SIG-M5 treated with dmso at 0.1 percent for 504 hours (cell line): ENCODE data around the gene NFIA.

Source experiments
- DNase-seq: peaks from one replicate; lab custom pipeline; 2025; ENCODE audit not compliant: unreplicated experiment; lab: John Stamatoyannopoulos, UW

Gene NFIA

DNA sequence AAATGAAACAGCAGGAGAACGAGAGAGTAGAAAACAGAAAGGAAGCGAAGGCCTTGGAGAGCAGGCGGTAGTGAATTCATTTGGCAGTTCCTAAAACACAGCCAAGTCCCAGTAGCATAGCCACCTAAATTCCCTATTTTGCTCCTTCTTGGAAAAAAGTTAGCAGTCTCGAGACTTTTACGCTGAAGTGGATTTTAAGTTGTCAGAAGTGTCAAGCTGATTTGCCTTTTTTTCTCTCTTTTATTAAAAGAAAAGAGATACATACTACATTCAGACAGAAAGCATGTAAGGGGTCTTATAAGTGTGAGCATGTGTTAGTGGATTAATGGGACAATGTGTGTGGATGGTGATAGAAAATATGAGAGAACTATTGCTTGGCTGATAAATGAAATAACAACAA lies 19.2 kb downstream of the NFIA start:
- no peak for DNase-seq

DNA sequence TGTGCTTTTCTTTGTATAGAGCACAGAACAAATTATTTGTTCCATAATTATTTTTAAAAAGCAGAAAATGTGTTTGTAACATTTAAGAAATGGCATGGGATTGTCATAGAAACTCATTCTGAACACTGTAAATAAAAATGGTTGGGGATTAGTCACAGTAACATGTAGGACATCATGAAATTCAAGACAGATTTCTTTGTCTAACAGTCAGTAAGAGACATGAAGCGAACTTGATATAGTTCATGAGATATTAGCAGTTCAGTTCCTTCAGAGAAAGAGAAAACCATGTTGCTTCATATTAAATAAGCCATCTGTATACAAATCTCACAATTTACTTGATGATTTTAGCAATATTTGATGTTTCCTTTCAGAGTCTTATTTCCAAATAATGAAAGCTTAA lies 19.7 kb downstream of the NFIA start:
- no peak for DNase-seq

DNA sequence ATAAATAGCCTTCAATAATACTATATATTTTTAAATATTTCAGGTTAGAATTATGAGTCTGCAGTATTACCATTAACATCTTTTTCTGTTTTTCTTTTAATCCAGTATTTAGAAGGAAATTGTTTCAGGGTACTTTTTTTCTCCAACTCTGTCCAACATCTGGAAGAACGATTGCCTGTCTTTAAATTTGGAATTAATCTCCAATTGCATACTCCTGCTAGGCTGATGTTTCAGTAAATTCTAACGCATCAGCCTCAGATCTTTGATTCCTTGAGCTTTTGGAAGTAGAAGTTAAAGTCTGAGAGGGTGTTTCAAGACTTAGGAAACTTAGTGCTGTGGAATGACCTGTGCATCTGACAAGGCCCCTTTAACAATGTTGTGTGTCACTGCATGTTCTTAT lies 20.3 kb downstream of the NFIA start:
- no peak for DNase-seq

DNA sequence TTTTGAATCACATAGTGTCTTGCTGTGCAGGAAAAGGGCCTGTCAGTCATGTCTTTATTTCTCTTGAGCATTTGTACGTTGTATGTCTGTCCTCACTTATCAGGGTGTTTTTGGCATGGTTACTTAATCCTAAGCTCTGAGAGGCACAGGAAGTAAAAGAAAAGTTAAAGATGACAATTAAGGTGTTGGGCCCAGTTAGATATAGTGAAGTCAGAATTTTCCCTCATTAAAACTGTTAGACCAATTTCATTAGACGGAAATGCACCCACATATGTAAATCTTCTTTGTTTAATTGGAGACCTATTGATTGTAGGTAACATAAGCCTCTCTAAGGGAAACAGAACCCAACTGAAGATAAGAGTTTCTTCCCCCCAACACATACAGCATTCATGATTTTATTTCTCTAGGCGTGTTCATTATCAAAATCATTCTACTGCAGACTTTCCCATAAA lies 21.9 kb downstream of the NFIA start:
- no peak for DNase-seq

DNA sequence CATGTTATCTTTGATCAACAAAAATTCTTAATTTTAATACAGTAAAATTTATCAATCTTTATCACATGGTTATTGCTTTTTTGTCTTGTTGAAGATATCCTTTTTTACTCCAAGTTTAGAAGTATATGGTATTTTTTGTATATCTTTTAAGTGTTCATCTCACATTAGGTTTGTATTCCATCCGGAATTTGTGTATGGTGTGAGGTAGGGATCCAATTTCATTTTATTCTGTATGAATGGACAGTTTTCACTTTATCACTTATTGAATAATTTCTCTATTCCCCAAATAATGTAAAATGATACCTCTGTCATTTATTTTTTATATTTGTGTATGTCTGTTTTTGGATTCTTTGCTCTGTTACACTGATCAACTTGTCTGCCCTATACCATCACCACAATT lies 25.3 kb downstream of the NFIA start:
- no peak for DNase-seq

DNA sequence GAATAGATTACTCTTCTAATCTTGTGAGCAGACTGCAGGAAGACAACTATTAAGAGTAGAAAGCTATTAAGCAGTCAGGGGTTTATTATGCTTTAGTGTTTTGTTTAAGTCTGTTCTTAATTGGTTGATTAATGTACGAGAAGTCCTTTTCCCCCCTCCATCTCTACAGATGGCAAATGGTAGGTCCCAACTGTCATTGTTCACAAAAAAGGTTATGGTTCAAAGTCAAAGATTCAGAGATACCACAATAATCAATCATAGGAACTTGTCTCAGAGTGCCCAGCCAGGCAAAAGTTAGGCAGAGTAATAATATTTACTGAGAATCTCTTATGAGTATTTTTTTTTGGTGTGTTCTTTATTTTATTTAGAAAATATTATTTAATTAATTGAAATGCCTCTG lies 26.8 kb downstream of the NFIA start:
- no peak for DNase-seq

DNA sequence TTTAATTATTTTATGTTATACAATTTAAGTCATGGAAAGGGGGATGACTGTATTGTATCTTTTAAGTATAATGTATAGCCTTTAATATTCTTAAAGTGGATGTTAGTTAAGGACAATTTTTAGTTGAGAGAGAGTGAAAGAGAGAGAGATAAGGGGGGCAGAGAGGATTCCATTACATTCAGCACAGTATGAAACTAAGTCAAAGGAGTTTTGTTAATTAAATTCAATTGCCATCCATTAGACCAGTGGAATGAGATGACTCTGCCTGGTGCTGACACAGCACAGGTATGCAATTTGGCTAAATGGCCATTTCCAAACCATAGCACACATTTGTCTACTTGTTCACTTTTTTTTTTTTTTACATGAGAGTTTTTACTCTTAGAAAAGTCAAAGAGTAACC lies 27.5 kb downstream of the NFIA start:
- no peak for DNase-seq

DNA sequence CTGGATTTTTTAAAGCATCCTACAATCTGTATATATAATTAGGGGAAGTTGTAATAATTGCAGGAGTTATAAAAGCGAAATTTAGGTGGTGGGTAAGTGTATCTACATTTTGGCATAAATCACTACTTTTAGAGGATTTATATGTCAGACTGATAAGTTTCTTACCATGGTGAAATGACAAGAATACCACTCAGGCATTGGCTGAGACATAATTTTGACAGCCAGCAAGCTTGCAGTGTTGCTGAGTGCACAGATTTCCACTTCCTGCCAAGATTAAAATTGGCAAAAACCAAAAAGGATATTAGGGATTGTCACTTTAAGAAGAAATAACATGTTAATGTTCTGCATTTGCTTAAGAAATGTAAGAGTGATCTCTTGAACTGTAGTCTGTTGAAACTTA lies 28.2 kb downstream of the NFIA start:
- DNase-seq, result no peak

DNA sequence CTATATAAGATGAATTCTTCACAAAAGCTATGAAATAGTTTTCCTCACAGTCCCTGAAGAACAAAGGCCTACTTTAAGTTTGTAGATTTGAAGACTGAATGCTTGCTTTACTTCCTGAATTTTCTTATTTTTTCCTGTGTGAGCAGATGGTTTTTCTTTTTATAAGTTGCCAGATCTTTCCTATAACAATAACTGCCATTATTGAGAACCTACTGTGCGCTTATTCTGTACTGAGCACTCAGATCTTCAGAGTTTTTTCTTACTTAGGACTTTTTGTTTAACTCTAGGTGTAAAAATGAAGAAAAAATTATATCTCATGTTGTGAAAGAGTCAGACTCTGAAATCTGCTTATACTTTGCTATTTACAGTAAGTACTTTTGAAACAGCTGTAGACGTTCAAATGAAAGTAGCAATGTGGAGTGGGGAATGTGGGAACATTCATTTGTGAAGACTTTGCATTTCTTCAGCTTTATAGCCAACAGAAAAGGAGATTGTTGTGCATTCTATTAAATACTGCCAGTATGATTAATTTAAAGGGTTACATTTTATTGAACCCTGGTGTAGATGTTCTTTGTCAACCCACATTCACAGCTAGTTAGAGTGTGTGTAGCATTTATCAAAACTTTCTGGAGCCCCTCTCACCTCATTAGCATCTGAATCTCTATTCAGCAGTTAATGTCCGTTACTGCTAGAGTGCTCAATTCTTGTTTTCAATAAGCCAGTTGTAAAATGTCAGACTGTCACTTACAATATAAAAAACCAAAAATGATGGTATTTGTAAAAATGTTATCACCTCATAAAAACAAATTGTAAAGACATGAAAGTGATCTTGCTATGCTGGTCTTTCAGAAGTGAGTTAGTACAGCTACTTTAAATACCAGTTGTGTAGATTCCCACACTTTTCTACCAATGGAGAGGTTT lies 29.0 kb downstream of the NFIA start:
- DNase-seq, result no peak

DNA sequence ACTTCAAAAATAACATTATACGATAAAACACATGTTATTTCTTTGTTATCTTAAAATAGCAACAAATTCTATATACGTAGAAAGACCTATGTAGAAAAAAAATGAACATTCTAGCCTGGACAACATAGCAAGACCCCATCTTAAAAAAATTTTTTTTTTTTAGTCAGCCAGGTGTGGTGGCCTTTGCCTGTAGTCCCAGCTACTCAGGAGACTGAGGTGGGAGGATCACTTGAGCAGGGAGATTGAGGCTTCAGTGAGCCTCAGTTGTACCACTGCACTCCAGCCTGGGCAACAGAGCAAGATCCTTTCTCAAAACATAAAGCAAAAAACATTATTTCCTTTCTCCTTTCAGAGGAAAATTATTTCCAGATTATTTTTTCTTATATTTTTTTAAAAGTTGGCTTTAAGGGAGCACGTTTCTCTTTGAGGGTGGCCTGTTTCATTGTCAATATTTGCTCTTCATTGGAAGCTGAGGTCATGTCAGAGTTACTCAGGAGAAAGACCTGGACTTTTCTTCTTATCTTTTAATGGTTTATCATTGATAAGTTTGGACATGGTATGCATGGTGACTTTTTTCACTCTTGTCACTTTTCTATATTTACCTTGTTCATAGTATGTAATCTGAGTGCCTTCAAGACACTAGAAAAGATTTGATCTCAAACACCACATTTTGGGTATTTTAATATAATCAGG lies 32.0 kb downstream of the NFIA start:
- no peak for DNase-seq

DNA sequence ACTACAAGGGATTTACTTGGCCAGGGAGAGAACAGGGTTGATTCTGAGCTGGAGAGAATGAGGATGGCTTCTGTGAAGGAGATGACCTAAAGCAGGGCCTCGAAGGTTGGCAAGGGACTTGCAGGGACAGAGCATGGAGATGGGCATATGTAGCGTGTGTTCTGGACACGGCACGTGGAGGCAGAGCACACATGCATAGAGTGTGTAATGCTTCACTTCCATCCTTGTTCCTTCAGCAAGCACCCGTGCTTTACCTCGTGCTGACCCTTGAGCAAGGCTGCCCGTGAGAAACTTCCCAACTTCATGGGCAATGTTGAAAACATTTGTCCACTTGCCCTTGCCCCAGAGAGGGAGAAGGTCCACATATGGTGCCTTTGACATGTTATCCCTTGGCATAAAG lies 33.1 kb downstream of the NFIA start:
- no peak for DNase-seq

DNA sequence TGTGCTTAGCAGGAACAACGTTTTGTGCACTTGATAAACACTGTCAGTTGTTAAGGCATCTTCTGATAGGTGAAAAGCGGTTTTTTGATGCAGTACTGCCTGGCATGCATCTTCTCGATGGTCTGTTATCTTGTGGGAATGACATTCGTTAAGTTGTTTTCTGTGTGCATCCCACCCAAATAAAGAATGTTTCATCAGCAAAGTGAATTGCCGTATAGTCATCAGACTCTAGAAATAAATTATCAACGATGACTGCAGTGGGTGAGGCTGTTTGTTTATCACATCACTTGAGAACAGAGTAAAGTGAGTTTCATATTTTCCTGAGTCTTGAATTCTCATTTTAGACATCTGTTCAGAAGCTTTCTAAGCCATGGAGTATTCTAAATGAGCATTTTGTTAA lies 34.1 kb downstream of the NFIA start:
- DNase-seq, result no peak

DNA sequence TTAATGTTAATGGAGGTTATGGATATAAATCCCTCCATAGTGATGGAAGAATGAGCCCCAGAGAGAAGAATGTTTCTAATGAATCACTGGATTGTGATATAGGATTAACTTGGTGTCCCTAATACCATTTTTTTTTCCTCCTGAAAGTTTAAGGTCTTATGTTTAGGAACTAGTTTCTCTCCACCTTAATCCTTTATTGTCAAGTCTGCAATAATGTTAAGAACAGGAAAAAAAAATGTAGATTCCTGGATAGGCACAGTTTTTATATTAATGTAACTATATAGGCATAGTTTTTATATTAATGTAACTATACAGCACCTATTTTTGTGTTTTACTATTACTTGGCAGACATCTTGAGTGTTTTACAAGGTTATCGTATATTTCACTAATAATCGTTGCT lies 34.9 kb downstream of the NFIA start:
- DNase-seq, result no peak

DNA sequence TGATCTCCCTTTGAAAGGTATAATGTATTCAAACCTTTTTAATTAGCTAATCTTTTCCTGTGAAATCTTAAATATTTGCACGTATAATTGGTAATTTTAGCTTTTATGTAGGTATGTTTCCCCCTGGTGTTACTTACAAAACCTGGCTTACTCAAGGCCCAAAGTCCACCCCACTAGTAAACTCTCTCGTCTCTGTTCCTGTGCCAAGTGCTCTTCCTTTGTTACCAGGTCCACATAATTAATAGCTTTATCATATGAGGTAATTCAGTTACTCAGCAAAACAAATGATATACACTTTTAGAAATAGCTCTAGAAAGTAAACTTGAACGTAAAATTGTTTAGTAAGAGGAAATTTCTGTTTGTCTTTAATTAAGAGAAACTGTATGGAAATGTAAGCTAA lies 36.7 kb downstream of the NFIA start:
- DNase-seq, result no peak

DNA sequence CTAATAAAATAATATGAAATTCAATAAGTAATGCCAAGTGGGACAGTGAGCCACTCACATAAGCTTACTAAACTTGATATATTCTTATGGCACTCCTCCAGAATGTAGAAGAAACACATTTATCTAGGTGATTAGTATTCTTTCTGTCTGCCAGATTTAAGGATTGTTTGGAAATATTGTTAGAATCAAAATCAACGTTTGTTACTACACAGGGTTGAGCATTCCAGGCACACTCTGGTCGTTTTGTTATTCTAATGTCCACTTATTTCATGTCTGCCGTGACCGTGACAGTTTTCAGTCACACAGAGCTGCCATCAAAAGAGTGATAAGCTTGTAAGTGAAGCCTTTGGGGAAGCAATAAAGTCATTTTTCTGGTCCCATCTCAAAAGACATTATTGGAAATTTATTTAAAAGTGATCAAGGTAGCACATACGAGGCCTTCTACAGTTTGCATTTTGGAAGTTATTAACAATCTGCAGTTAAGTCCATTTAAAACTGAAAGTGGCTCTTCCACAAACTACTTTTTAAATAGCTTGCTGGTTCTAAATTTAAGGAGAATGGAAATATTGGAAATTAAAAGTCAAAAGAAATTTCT lies 38.0 kb downstream of the NFIA start:
- DNase-seq, result no peak

DNA sequence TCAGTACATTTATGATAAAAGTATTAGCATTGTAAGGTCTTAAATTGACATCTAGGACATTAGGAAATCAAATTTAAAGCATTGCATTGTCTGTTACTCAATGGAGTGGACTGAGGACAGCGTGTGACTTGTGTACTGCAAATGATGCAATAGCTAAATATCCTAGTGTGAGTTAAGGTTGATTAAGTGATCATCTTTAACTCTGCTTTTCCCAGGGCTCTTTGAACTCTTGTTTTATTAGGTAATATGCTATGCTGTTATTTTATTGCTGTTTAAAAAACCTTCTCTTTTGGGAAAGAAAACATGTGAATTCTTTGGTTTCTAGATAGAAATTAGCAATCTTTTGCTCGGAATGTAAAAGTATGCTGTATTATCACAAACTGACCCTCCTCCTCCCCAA lies 38.6 kb downstream of the NFIA start:
- DNase-seq, result no peak

DNA sequence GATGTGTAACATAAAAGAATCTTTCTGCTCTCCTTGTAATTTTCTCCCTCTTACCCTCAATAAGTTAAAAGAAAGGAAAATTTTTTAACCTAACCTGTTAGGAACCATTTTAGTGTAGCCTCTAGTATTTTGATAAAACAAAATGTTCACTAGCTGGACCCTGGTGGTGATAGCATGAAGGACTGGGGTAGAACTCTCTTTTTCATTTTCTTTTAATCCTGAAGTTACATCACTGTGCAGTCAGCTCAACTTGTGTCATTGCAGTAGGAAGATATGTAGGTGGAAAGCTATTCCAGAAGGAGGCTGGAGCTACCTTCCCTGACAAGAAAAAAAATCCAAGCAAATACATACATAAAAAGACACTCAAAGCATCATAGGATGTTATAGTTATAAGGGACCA lies 39.3 kb downstream of the NFIA start:
- no peak for DNase-seq

DNA sequence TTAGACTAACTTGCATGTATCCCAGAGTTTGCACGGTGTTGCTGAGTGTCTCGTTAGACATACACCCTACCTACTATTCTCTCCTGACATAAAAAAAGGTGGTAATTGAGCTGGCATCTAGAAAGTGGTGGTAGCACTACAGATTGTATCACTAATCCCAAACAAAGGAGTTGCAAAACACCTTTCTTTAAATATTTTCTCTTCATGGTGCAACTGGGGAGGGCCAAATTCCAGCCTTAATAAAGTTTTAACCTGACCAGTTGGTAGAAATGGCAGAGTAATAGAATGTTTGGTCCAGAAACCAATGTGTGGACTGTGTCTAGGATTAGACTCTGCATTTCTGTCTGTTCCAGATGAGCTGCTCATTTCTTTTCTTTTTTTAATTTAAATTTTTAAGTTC lies 40.0 kb downstream of the NFIA start:
- no peak for DNase-seq

DNA sequence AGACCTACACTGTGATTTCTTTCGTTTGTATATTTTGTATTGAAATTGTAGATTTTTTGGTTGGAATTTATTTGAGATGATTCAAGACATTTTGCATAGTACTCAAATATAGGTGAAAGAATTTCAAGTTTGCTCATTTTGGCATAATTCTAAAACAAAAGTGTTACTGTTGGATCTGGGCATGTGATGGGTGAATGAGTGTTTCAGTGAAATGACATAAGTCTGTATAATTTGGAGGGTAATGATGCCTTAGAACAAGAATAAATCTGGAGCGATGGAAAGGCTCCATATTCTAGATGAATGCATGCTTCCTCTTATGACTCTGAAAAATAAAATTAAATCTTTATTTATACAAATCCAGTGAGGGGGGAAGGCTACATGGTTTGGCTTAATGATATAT lies 41.0 kb downstream of the NFIA start:
- no peak for DNase-seq

DNA sequence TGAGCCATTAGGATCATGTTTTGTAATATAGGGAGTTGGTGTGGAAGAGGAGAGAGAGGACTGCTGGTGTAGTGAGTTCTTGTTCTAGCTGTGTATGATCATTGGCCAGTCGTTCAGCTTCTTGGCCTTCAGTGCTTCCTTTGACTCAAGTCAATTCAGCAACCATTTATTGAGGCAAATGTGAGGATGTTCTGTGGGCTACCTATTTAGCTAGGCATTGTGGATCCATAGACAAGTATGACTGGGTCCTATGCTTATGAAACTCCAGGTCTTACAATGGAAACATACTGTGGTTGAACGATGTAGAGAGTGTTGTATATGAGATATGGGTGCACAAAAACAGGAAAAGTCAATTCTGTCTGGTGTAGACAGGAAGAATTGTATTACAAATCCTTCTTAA lies 41.7 kb downstream of the NFIA start:
- DNase-seq, result no peak

DNA sequence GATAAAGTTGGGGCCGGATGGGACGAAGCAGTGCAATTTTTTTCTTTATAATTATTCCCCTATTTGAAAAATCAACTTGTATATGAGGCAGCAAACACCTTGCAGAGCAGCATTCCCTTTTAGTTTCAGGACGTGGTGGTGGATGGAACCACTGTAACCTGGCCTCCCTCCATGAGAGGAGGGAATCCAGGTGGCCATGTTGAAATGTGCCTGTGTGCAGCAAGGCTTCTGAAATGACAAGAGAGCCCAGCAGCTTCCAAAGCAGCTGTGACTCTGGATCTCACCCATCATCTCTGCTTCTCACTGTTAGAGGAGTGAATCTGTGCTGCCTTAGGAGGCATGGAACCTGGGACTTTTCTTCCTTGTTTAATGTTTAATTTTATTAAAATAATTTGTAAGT lies 42.3 kb downstream of the NFIA start:
- no peak for DNase-seq

DNA sequence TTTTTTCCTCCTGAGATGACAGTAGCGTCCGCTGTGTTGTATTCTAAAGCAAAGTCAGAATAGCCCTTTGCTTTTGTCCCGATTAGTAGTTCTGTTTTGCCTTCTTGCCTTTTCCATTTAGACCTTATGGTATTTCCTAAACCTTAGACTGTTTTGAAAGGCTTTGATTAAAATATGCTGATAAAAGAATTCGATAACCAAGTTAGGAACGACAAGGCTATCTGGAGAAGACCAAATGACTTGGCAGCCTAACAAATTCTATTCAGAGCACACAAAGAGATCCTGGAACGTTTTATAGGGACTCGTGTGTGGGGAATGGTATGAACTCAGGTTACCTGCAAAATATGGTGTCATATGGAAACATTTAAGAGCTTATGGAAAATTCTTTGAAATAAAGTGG lies 42.9 kb downstream of the NFIA start:
- no peak for DNase-seq
